ENCODE data around the gene NIP7. TPM values are rescaled to one million over a fixed set of nuclear protein-coding genes. Genes with fewer than 3 reads are reported as not detected.

Gene NIP7
- total RNA-seq, 1 donor from 2014 or later, result 45.5 TPM

DNA sequence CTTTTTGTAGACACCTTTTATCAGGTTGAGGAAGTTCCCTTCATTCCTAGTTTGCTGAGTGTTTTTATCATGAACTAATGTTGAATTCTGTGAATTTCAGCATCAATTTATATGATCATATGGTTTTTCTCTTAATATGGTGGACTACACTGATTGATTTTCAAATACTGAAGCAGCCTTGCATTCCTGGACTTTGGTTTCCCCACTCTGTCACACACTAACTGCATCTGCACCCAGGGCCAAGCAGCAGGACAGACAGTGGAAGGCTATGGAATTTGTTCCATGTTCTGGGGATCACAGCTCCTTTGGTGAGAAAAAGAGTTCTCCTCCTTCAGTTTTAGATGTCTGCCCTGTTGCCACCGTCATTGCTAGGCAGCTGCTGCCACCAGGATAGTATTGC lies 38.5 kb downstream of the NIP7 start:
- TF ChIP-seq, protein P1, sequence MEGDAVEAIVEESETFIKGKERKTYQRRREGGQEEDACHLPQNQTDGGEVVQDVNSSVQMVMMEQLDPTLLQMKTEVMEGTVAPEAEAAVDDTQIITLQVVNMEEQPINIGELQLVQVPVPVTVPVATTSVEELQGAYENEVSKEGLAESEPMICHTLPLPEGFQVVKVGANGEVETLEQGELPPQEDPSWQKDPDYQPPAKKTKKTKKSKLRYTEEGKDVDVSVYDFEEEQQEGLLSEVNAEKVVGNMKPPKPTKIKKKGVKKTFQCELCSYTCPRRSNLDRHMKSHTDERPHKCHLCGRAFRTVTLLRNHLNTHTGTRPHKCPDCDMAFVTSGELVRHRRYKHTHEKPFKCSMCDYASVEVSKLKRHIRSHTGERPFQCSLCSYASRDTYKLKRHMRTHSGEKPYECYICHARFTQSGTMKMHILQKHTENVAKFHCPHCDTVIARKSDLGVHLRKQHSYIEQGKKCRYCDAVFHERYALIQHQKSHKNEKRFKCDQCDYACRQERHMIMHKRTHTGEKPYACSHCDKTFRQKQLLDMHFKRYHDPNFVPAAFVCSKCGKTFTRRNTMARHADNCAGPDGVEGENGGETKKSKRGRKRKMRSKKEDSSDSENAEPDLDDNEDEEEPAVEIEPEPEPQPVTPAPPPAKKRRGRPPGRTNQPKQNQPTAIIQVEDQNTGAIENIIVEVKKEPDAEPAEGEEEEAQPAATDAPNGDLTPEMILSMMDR (IDR thresholded peaks at IDR 0.05; ENCODE audit: insufficient read depth, low read length, severe bottlenecking), result no peak
- H3K36me3 ChIP-seq (ENCODE audit: control insufficient read depth, insufficient read depth, low read length), result peaks cover 4% of the 10 kb centered on the region
- H3K4me3 ChIP-seq (ENCODE audit: low read depth, low read length), result no peak overlapping the region
- no peaks in the 10 kb centered on the region for H3K27me3 ChIP-seq (ENCODE audit: control insufficient read depth, insufficient read depth, low read length)
- DNase-seq (ENCODE audit: low read depth), result no peak
- no peak for FAIRE-seq

DNA sequence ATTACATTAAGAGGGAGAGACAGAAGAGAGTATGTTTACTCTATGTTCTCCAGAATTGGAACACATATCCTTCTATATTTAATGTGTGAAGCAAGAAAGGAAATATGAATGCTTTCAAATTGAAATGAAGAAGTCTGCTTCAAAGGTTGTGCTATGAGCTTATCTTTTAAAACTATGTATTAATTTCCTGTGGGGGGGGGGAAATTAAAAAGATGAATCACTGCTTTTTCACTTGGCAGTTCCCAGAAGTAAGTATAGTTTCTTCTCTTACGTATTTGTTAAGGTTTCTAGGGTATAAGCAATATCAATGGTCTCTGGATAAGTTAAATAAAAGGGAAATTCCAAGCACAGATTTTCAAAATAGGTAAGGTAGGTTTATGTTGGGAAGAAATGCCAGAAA lies 39.2 kb downstream of the NIP7 start:
- Histone ChIP-seq H3K36me3 (ENCODE audit: control insufficient read depth, insufficient read depth, low read length) (peaks cover 3% of the 10 kb centered on the region), H3K4me3 (ENCODE audit: low read depth, low read length) (no peak overlapping the region), H3K27me3 (ENCODE audit: control insufficient read depth, insufficient read depth, low read length) (no peaks in the 10 kb centered on the region)
- no peak for DNase-seq (ENCODE audit: low read depth)
- TF ChIP-seq, protein P1 (IDR thresholded peaks at IDR 0.05; ENCODE audit: insufficient read depth, low read length, severe bottlenecking), result no peak
- FAIRE-seq, result no peak

- Histone ChIP-seq H3K36me3 (ENCODE audit: control insufficient read depth, insufficient read depth, low read length) (peaks cover 7% of the 10 kb centered on the region), H3K4me3 (ENCODE audit: low read depth, low read length) (no peak overlapping the region), H3K27me3 (ENCODE audit: control insufficient read depth, insufficient read depth, low read length) (no peaks in the 10 kb centered on the region)
- FAIRE-seq, result no peak
- TF ChIP-seq, protein P1 (IDR thresholded peaks at IDR 0.05; ENCODE audit: insufficient read depth, low read length, severe bottlenecking), result no peak
- DNase-seq (ENCODE audit: low read depth), result no peak
Measured at GRCh38 chr16:69381231-69381630, 41.7 kb downstream of the NIP7 start.

DNA sequence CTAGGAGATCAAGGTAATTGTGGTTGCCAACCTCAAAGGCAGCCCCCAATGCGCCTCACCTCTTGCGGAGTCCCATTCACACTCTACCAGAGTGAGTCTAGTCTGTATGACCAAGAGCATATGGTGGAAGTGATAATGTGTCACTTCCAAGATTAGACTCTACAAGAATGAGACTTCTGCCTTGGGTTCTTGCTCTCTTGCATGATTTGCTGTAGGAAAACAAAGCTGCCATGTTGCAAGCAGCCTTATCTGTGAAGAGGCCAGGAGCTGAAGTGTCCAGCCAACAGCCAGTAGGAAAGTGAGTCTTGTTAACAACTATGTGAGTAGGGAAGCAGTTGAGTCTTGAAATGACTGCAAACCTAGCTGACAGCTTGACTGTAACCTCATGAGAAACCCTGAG lies 42.8 kb downstream of the NIP7 start:
- no peaks in the 10 kb centered on the region for H3K27me3 ChIP-seq (ENCODE audit: control insufficient read depth, insufficient read depth, low read length)
- no peak for FAIRE-seq
- TF ChIP-seq, protein P1 (IDR thresholded peaks at IDR 0.05; ENCODE audit: insufficient read depth, low read length, severe bottlenecking), result no peak
- H3K4me3 ChIP-seq (ENCODE audit: low read depth, low read length), result no peak overlapping the region
- DNase-seq (ENCODE audit: low read depth), result no peak
- H3K36me3 ChIP-seq (ENCODE audit: control insufficient read depth, insufficient read depth, low read length), result peaks cover 7% of the 10 kb centered on the region

DNA sequence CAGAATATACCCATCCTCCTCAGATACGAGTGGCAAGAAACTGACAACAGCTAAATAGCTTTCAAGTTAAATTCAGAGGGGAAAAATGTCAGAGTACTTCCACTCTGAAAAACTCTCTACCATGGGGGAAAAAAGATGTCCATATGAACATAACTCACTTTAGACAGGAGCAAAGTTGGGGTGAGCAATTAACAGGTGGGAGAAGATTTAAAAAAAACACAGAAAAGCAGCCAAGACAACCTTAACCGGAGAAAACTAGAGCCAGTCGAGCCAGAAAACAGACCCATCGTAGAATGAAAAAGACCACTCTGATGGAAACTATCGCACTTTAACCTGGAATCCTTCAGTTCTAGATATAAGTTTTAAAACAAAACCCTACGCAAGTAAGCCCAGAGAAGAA lies 45.4 kb downstream of the NIP7 start:
- no peaks in the 10 kb centered on the region for H3K27me3 ChIP-seq (ENCODE audit: control insufficient read depth, insufficient read depth, low read length)
- no peak for FAIRE-seq
- H3K4me3 ChIP-seq (ENCODE audit: low read depth, low read length), result peak overlapping the region; percentile 57
- TF ChIP-seq, protein P1 (IDR thresholded peaks at IDR 0.05; ENCODE audit: insufficient read depth, low read length, severe bottlenecking), result no peak
- no peak for DNase-seq (ENCODE audit: low read depth)
- H3K36me3 ChIP-seq (ENCODE audit: control insufficient read depth, insufficient read depth, low read length), result peaks cover 7% of the 10 kb centered on the region

DNA sequence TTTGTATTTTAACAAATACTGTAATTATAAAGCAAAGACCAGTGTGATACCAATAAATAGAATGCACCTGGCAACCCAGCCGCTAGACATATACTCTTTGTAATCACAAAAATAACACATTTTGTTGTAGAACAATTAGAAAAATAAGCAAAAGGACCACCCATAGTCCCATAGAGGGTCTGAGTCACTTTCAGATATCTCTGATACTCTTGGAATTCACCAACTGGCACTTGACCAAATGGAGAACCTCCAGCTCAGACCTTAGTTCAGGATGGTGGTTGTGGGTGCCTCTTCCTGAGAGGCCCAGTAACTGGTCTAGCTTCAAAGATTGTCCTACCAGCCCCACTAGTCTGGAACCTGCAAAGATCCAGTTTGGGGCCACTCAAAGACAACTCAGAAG lies 47.0 kb downstream of the NIP7 start:
- no peak for FAIRE-seq
- no peak overlapping the region for H3K4me3 ChIP-seq (ENCODE audit: low read depth, low read length)
- TF ChIP-seq, protein P1 (IDR thresholded peaks at IDR 0.05; ENCODE audit: insufficient read depth, low read length, severe bottlenecking), result no peak
- H3K36me3 ChIP-seq (ENCODE audit: control insufficient read depth, insufficient read depth, low read length), result peaks cover 7% of the 10 kb centered on the region
- DNase-seq (ENCODE audit: low read depth), result no peak
- no peaks in the 10 kb centered on the region for H3K27me3 ChIP-seq (ENCODE audit: control insufficient read depth, insufficient read depth, low read length)

Data from bronchial epithelial cell (primary cell).